ENCODE results near the gene CHRND. TPM values are rescaled to one million over a fixed set of nuclear protein-coding genes. Genes with fewer than 3 reads are reported as not detected.
A peak's percentile ranks its signal among the peaks of the same experiment; 100 is the strongest.

Gene CHRND
- total RNA-seq, 1 donor from 2014 or later = not detected

DNA sequence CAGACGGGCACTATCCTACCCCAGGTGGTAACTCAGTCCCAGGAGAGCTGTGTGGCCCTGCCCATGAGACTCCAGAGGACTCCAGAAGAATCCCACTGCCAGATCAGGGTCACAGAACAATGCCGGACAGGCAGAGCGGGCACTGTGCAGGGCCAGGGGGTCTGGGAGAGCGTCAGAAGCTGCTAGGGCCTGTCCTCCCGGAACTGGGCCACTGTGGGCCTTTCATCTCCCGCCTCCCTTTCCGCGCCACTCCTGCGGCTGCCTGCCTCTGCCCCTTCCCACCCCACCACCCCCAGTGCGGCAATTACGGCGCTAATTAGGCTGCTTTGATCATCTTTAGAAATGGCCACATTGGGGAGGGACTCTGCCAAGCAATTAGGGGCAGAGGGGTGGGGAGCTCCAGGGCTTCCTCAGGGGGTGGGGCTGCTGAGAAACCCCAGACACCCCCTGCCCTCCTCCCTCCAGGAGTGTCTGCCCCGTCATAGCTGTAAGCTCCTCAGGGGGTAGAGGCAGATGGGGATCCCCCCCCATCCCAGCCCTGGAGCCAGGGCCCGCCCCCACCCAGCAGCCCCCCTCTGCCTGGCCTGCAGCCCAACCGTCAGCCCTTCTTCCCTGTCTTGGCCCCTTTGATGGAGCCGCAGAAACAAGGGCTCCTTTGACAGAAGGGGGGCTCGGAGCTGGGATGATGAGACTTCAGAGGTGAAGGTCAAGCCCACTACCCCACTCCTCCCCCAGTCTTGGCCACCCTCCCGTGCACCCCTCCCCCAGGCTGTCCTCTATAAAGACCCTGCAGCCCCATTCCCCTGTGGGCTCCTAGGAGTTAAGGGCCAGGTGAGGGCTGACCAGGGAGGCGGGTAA is 6.2 kb upstream of the CHRND start, which contains the start of gene PRSS56:
Gene PRSS56, plus strand, starts transcription at position 808 of the 858 bp plus-strand sequence. CDS start 211 bp downstream, outside the sequence.
- no peaks in the 10 kb centered on the region for H3K79me2 ChIP-seq (ENCODE audit: insufficient read depth, low read length)
- H3K27me3 Mint-ChIP-seq (ENCODE audit: low read depth, unreplicated experiment) = peaks cover 61% of the 10 kb centered on the region
- no peak within 1 kb of the TSS for H3K4me3 Mint-ChIP-seq (ENCODE audit: unreplicated experiment)
- H3K36me3 ChIP-seq (ENCODE audit: insufficient read depth, low read length) = no peaks in the 10 kb centered on the region
- H3K9me3 ChIP-seq (ENCODE audit: insufficient read depth, low read depth, low read length) = no peaks in the 10 kb centered on the region
- H4K20me1 ChIP-seq (ENCODE audit: insufficient read depth, low read length) = peaks cover 5% of the 10 kb centered on the region
- no peak within 1 kb of the TSS for H2AFZ ChIP-seq (ENCODE audit: low read depth, low read length)
- peaks cover 2% of the 10 kb centered on the region for H3K9me3 Mint-ChIP-seq (ENCODE audit: unreplicated experiment)
- H3K4me1 Mint-ChIP-seq (ENCODE audit: low read depth, unreplicated experiment) = peaks cover 2% of the 10 kb centered on the region
- no peak within 1 kb of the TSS for H3K27ac ChIP-seq (ENCODE audit: low read depth, low read length)
- H3K4me2 ChIP-seq (ENCODE audit: low read length) = no peak within 1 kb of the TSS
- FAIRE-seq (no peak), DNase-seq (ENCODE audit: low read depth) (no peak)
- no peaks in the 10 kb centered on the region for H3K36me3 Mint-ChIP-seq (ENCODE audit: low read depth, unreplicated experiment)
- TF ChIP-seq EZH2 (IDR thresholded peaks at IDR 0.05; ENCODE audit: insufficient read depth, low read length) = no peak
- TF ChIP-seq, protein P1, sequence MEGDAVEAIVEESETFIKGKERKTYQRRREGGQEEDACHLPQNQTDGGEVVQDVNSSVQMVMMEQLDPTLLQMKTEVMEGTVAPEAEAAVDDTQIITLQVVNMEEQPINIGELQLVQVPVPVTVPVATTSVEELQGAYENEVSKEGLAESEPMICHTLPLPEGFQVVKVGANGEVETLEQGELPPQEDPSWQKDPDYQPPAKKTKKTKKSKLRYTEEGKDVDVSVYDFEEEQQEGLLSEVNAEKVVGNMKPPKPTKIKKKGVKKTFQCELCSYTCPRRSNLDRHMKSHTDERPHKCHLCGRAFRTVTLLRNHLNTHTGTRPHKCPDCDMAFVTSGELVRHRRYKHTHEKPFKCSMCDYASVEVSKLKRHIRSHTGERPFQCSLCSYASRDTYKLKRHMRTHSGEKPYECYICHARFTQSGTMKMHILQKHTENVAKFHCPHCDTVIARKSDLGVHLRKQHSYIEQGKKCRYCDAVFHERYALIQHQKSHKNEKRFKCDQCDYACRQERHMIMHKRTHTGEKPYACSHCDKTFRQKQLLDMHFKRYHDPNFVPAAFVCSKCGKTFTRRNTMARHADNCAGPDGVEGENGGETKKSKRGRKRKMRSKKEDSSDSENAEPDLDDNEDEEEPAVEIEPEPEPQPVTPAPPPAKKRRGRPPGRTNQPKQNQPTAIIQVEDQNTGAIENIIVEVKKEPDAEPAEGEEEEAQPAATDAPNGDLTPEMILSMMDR (IDR thresholded peaks at IDR 0.05; ENCODE audit: insufficient read depth, low read depth, low read length) = no peak
- H3K27ac Mint-ChIP-seq (ENCODE audit: unreplicated experiment) = peak within 1 kb of the TSS; percentile 5
- no peak within 1 kb of the TSS for H3K9ac ChIP-seq (ENCODE audit: low read length)
- H3K27me3 ChIP-seq (ENCODE audit: insufficient read depth, low read length) = peaks cover 58% of the 10 kb centered on the region
- H3K4me3 ChIP-seq (ENCODE audit: insufficient read depth, low read depth, low read length) = no peak within 1 kb of the TSS
- no peaks in the 10 kb centered on the region for H3K4me1 ChIP-seq (ENCODE audit: insufficient read depth, low read length)

- H4K20me1 ChIP-seq (ENCODE audit: insufficient read depth, low read length) = peaks cover 5% of the 10 kb centered on the region
- Mint-ChIP-seq H3K27me3 (ENCODE audit: low read depth, unreplicated experiment) (peaks cover 54% of the 10 kb centered on the region), H3K27ac (ENCODE audit: unreplicated experiment) (no peak overlapping the region), H3K9me3 (ENCODE audit: unreplicated experiment) (peaks cover 2% of the 10 kb centered on the region), H3K4me3 (ENCODE audit: unreplicated experiment) (no peak overlapping the region), H3K4me1 (ENCODE audit: low read depth, unreplicated experiment) (peaks cover 2% of the 10 kb centered on the region), H3K36me3 (ENCODE audit: low read depth, unreplicated experiment) (no peaks in the 10 kb centered on the region)
- no peaks in the 10 kb centered on the region for H3K4me1 ChIP-seq (ENCODE audit: insufficient read depth, low read length)
- TF ChIP-seq, protein P1 (IDR thresholded peaks at IDR 0.05; ENCODE audit: insufficient read depth, low read depth, low read length) = no peak
- peak; percentile 11 for TF ChIP-seq EZH2 (IDR thresholded peaks at IDR 0.05; ENCODE audit: insufficient read depth, low read length)
- DNase-seq (ENCODE audit: low read depth) (no peak), FAIRE-seq (no peak)
- no peak overlapping the region for H3K27ac ChIP-seq (ENCODE audit: low read depth, low read length)
- no peaks in the 10 kb centered on the region for H3K36me3 ChIP-seq (ENCODE audit: insufficient read depth, low read length)
- peaks cover 55% of the 10 kb centered on the region for H3K27me3 ChIP-seq (ENCODE audit: insufficient read depth, low read length)
- no peaks in the 10 kb centered on the region for H3K79me2 ChIP-seq (ENCODE audit: insufficient read depth, low read length)
- no peak overlapping the region for H3K9ac ChIP-seq (ENCODE audit: low read length)
- H2AFZ ChIP-seq (ENCODE audit: low read depth, low read length) = no peak overlapping the region
- no peak overlapping the region for H3K4me2 ChIP-seq (ENCODE audit: low read length)
- H3K9me3 ChIP-seq (ENCODE audit: insufficient read depth, low read depth, low read length) = no peaks in the 10 kb centered on the region
- no peak overlapping the region for H3K4me3 ChIP-seq (ENCODE audit: insufficient read depth, low read depth, low read length)
These were observed 5.5 kb upstream of the CHRND start for GRCh38 chr2:232520489-232520888.

GRCh38 chr2:232521098-232521497 is 4.9 kb upstream of the CHRND start:
- Mint-ChIP-seq H3K4me1 (ENCODE audit: low read depth, unreplicated experiment) (peaks cover 2% of the 10 kb centered on the region), H3K36me3 (ENCODE audit: low read depth, unreplicated experiment) (no peaks in the 10 kb centered on the region), H3K4me3 (ENCODE audit: unreplicated experiment) (no peak overlapping the region), H3K27ac (ENCODE audit: unreplicated experiment) (no peak overlapping the region), H3K9me3 (ENCODE audit: unreplicated experiment) (peaks cover 2% of the 10 kb centered on the region), H3K27me3 (ENCODE audit: low read depth, unreplicated experiment) (peaks cover 51% of the 10 kb centered on the region)
- no peak overlapping the region for H2AFZ ChIP-seq (ENCODE audit: low read depth, low read length)
- no peaks in the 10 kb centered on the region for H3K36me3 ChIP-seq (ENCODE audit: insufficient read depth, low read length)
- no peaks in the 10 kb centered on the region for H3K9me3 ChIP-seq (ENCODE audit: insufficient read depth, low read depth, low read length)
- H4K20me1 ChIP-seq (ENCODE audit: insufficient read depth, low read length) = peaks cover 5% of the 10 kb centered on the region
- no peak for FAIRE-seq
- H3K27me3 ChIP-seq (ENCODE audit: insufficient read depth, low read length) = peaks cover 50% of the 10 kb centered on the region
- H3K79me2 ChIP-seq (ENCODE audit: insufficient read depth, low read length) = no peaks in the 10 kb centered on the region
- H3K9ac ChIP-seq (ENCODE audit: low read length) = no peak overlapping the region
- TF ChIP-seq EZH2 (IDR thresholded peaks at IDR 0.05; ENCODE audit: insufficient read depth, low read length) = no peak
- TF ChIP-seq, protein P1 (IDR thresholded peaks at IDR 0.05; ENCODE audit: insufficient read depth, low read depth, low read length) = no peak
- no peak overlapping the region for H3K4me2 ChIP-seq (ENCODE audit: low read length)
- no peak overlapping the region for H3K27ac ChIP-seq (ENCODE audit: low read depth, low read length)
- no peak for DNase-seq (ENCODE audit: low read depth)
- no peak overlapping the region for H3K4me3 ChIP-seq (ENCODE audit: insufficient read depth, low read depth, low read length)
- no peaks in the 10 kb centered on the region for H3K4me1 ChIP-seq (ENCODE audit: insufficient read depth, low read length)
